OCI-LY7 (cell line): ENCODE results near the gene TRIB2. TPM values are rescaled to one million over a fixed set of nuclear protein-coding genes. Genes with fewer than 3 reads are reported as not detected.

ENCODE experiments used
- BruUV-seq: library from RNA; stranded (reverse); fragments of 400-500 nt; replicated peaks from 2 replicates; lab custom pipeline; 2021; lab: Mats Ljungman, UMichigan
- CTCF ChIA-PET: fragments of 300-600 bp; sonication (Branson Sonifier 250); formaldehyde crosslinking; loops from one replicate; lab custom pipeline; 2022; ENCODE audit warnings: antibody characterized with exemption; ENCODE audit not compliant: unreplicated experiment; lab: Charles Lee
- POLR2A ChIA-PET: fragments of 300-600 bp; sonication (Branson Sonifier 250); formaldehyde crosslinking; loops from one replicate; lab custom pipeline; 2022; ENCODE audit warnings: antibody characterized with exemption; lab: Charles Lee
- DNase-seq: peaks from one replicate; pipeline ENCODE4 v3.0.0-alpha.2; 2015; ENCODE audit warnings: low spot score
- H2AFZ ChIP-seq: fragments of 200-600 bp; sonication (generic), shearing (Covaris generic); 2 replicates; pipeline ENCODE4 v1.6.1; 2014; ENCODE audit warnings: mild to moderate bottlenecking, antibody characterized with exemption, low read length, moderate library complexity
- H3K27ac ChIP-seq: fragments of 200-600 bp; sonication (generic); 2 replicates; pipeline ENCODE4 v1.5.1; 2014; ENCODE audit warnings: mixed run types, low read depth, mild to moderate bottlenecking, moderate library complexity, low read length, inconsistent platforms; ENCODE audit not compliant: poor library complexity, severe bottlenecking
- H3K36me3 ChIP-seq: fragments of 200-600 bp; sonication (generic); 2 replicates; pipeline ENCODE4 v1.6.1; 2014; ENCODE audit warnings: mild to moderate bottlenecking, antibody characterized with exemption, low read length, moderate library complexity, mixed read lengths; ENCODE audit not compliant: insufficient read depth
- H3K4me1 ChIP-seq: fragments of 200-600 bp; sonication (generic); 2 replicates; pipeline ENCODE4 v1.5.1; 2014; ENCODE audit warnings: mild to moderate bottlenecking, low read length; ENCODE audit not compliant: insufficient read depth, poor library complexity, severe bottlenecking
- H3K4me2 ChIP-seq: fragments of 200-600 bp; sonication (generic); 2 replicates; pipeline ENCODE4 v1.6.1; 2014; ENCODE audit warnings: mild to moderate bottlenecking, low read length
- H3K4me3 ChIP-seq: fragments of 200-600 bp; sonication (generic); 2 replicates; pipeline ENCODE4 v1.5.1; 2014; ENCODE audit warnings: mild to moderate bottlenecking, low read depth, low read length; ENCODE audit not compliant: poor library complexity, severe bottlenecking
- H3K79me2 ChIP-seq: fragments of 200-600 bp; sonication (generic); 2 replicates; pipeline ENCODE4 v1.6.1; 2016; ENCODE audit warnings: low read depth, mild to moderate bottlenecking, low read length, moderate library complexity, mixed read lengths; ENCODE audit not compliant: insufficient read depth
- H3K9me2 ChIP-seq: fragments of 200-600 bp; sonication (generic); 2 replicates; pipeline ENCODE4 v1.6.1; 2016; ENCODE audit warnings: mild to moderate bottlenecking, low read length, mixed read lengths; ENCODE audit not compliant: insufficient read depth
- H3K9me3 ChIP-seq: fragments of 200-600 bp; sonication (generic); 2 replicates; pipeline ENCODE4 v1.6.1; 2014; ENCODE audit warnings: mild to moderate bottlenecking, mixed run types, low read length, mixed read lengths
- H4K20me1 ChIP-seq: fragments of 200-600 bp; sonication (generic); 2 replicates; pipeline ENCODE4 v1.6.1; 2014; ENCODE audit warnings: mild to moderate bottlenecking, antibody characterized with exemption, low read length, moderate library complexity, mixed read lengths; ENCODE audit not compliant: insufficient read depth
- CTCF ChIP-seq: fragments of 200-600 bp; sonication (generic); conservative IDR thresholded peaks from 2 replicates; pipeline ENCODE4 v1.5.1; 2014; ENCODE audit warnings: mild to moderate bottlenecking, antibody characterized with exemption, low read length, moderate library complexity, mixed read lengths
- EZH2phosphoT487 ChIP-seq: fragments of 200-600 bp; sonication (generic); IDR thresholded peaks from 2 replicates; pipeline ENCODE4 v1.6.1; 2018; ENCODE audit warnings: low read depth, borderline replicate concordance, mild to moderate bottlenecking, mixed run types, antibody characterized with exemption, low read length, moderate library complexity, mixed read lengths
- intact Hi-C: fragments of 100-400 bp; cut with micrococcal nuclease; formaldehyde crosslinking; loops from one replicate; pipeline ENCODE4 v1.10.0; 2022; ENCODE audit not compliant: unreplicated experiment
- total RNA-seq, 2 experiments: library from RNA; depleted of rRNA in 1 of 2; stranded (reverse); fragments of >200 nt in 1 of 2; shearing (Covaris generic) in 1 of 2; gene quantifications; 2 replicates each; pipeline ENCODE4 v1.2.3, GENCODE V29; 2014 to 2022

Gene TRIB2
- total RNA-seq, 2 experiments from 2014 or later: 18.8 to 26.0 TPM

GRCh38 chr2:12731701-12732280 is 15.1 kb downstream of the TRIB2 start:
- H2AFZ ChIP-seq: no peak overlapping the region
- H3K36me3 ChIP-seq: no peaks in the 10 kb centered on the region
- H3K4me3 ChIP-seq: no peak overlapping the region
- no peaks in the 10 kb centered on the region for H3K79me2 ChIP-seq
- no peaks in the 10 kb centered on the region for H3K9me2 ChIP-seq
- intact Hi-C loops: no loop called here
- H4K20me1 ChIP-seq: no peaks in the 10 kb centered on the region
- CTCF ChIA-PET: no interaction called here
- no TSS peak for BruUV-seq
- peaks cover 30% of the 10 kb centered on the region for H3K4me1 ChIP-seq
- H3K4me2 ChIP-seq: no peak overlapping the region
- no peaks in the 10 kb centered on the region for H3K9me3 ChIP-seq
- H3K27ac ChIP-seq: no peak overlapping the region
- TF ChIP-seq EZH2phosphoT487 (no peak), CTCF (no peak)
- POLR2A ChIA-PET: interaction anchor here (2.4 kb wide), 1 partner anchor 11 kb away, joined by 7 read pairs; no protein-coding TSS in a partner anchor
- DNase-seq: peak; percentile 28

- Histone ChIP-seq H2AFZ (no peak overlapping the region), H3K4me1 (peaks cover 21% of the 10 kb centered on the region), H4K20me1 (no peaks in the 10 kb centered on the region), H3K27ac (no peak overlapping the region), H3K4me3 (no peak overlapping the region), H3K9me3 (no peaks in the 10 kb centered on the region), H3K9me2 (no peaks in the 10 kb centered on the region), H3K4me2 (no peak overlapping the region), H3K79me2 (no peaks in the 10 kb centered on the region), H3K36me3 (no peaks in the 10 kb centered on the region)
- POLR2A ChIA-PET: interaction anchor here (0.6 to 2.4 kb wide), 3 partner anchors 12 to 131 kb away, joined by 3 to 7 read pairs (median 4); no protein-coding TSS in a partner anchor
- CTCF ChIA-PET: no interaction called here
- no TSS peak for BruUV-seq
- TF ChIP-seq EZH2phosphoT487: no peak
- no peak for TF ChIP-seq CTCF
- DNase-seq: no peak
- intact Hi-C loops: no loop called here
Observed at GRCh38 chr2:12732651-12733050, 15.9 kb downstream of the TRIB2 start.

GRCh38 chr2:12733846-12734245 is 17.1 kb downstream of the TRIB2 start:
- no peaks in the 10 kb centered on the region for H3K9me2 ChIP-seq
- H3K4me1 ChIP-seq: peaks cover 9% of the 10 kb centered on the region
- H2AFZ ChIP-seq: no peak overlapping the region
- H3K36me3 ChIP-seq: no peaks in the 10 kb centered on the region
- no peak overlapping the region for H3K4me3 ChIP-seq
- TF ChIP-seq CTCF (no peak), EZH2phosphoT487 (no peak)
- no peaks in the 10 kb centered on the region for H4K20me1 ChIP-seq
- H3K9me3 ChIP-seq: no peaks in the 10 kb centered on the region
- no peak overlapping the region for H3K4me2 ChIP-seq
- no peaks in the 10 kb centered on the region for H3K79me2 ChIP-seq
- no peak overlapping the region for H3K27ac ChIP-seq
- ChIA-PET CTCF (interaction anchor here (0.6 to 1.0 kb wide), 2 partner anchors 13 to 243 kb away, joined by 4 to 6 read pairs; no protein-coding TSS in a partner anchor), POLR2A (interaction anchor here (0.6 to 2.4 kb wide), 3 partner anchors 13 to 323 kb away, joined by 5 to 7 read pairs (median 5); no protein-coding TSS in a partner anchor)
- no peak for DNase-seq
- BruUV-seq: no TSS peak
- intact Hi-C loops: no loop called here
